KG1 (cell line): ENCODE results near the gene NAPG.
"Not testable (repeated sequence)": the region's sequence is repeated elsewhere in the genome, so short reads cannot be mapped to it uniquely, and the experiment has no call there.

Source experiments
- DNase-seq: peaks from one replicate; lab custom pipeline; 2025; lab: John Stamatoyannopoulos, UW

NAPG gene

GRCh38 chr18:10546557-10547300 is 20.9 kb downstream of the NAPG start:
- DNase-seq, result no peak

DNA sequence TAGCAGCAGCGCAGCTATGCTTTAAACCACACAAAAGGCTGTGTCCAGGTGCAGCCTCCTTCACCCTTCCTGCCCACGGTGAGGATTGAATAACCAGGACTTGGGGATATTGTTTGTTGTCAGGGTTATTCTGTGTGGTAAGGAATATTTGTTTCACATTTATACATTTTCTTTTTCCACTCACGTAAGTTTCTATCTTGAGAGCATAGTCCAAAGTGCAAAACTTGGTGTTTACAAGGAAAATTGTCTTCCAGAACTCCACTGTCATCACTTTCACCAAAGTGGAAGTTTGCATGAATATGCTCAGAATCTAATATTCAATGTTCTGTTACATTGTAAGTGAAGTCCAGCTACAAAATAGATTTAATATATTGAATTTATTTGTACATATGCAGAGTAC is 26.4 kb downstream of the NAPG start:
- DNase-seq, result no peak

DNA sequence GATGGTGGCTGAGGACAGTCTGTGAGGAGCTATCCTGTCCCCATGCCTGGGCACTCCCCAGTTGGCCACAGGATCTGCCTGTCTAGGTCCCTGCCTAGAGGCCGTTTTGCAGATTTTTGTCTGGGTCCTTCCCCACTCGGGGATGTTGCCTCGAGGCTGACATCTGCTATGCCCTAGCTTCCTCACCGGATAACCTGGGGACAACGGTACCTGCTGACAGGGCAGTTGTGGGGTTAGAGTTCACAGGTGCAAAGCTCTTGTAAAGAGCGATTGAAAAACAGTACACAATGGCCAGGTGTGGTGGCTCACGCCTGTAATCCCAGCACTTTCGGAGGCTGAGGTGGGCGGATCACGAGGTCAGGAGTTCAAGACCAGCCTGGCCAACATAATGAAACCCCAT is 30.4 kb downstream of the NAPG start:
- not testable (repeated sequence) for DNase-seq

DNA sequence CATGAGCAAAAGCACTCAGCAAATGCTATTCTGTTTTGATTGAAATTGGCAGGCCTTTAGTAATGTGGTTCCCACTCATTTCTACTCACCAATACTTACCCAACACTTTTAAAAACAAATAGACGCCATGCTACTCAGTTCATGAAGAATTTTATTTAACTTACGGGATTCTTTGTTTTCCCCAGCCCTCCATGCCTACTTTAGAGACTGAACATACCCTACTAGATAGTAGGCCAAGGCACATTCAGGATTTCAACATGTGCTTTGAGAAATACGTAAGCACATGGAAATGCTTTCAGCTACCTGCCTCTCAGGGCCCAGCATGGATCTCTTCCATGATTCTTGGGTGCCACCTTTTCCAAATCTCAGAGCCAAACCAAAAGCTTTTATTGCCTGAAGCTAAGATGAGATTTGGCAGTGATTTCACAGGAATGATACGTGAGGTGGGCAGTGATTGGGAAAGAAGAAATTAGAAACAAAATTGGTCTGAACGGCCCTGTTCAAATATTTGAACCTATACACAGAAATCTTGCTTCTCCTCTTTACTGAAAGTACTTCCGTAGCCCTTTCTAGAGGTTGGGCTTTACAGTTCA is 31.4 kb downstream of the NAPG start:
- DNase-seq, result no peak

GRCh38 chr18:10558243-10558966 is 32.6 kb downstream of the NAPG start:
- no peak for DNase-seq

DNA sequence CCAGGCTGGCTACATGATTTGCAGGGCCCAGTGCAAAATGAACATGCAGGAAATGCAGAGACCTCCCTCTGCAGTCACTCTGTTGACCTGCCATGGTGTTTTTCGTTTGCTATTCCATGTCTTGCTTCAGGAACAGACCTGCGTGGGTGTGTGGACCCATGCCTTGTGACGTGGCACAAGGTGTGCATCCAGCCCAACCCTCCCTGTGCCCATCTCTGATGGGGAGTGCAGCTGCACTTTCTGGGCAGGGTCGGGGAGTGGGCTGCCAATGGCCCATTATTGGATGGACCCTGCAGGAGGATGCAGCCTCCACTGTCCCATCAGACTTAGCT is 33.1 kb downstream of the NAPG start:
- no peak for DNase-seq

DNA sequence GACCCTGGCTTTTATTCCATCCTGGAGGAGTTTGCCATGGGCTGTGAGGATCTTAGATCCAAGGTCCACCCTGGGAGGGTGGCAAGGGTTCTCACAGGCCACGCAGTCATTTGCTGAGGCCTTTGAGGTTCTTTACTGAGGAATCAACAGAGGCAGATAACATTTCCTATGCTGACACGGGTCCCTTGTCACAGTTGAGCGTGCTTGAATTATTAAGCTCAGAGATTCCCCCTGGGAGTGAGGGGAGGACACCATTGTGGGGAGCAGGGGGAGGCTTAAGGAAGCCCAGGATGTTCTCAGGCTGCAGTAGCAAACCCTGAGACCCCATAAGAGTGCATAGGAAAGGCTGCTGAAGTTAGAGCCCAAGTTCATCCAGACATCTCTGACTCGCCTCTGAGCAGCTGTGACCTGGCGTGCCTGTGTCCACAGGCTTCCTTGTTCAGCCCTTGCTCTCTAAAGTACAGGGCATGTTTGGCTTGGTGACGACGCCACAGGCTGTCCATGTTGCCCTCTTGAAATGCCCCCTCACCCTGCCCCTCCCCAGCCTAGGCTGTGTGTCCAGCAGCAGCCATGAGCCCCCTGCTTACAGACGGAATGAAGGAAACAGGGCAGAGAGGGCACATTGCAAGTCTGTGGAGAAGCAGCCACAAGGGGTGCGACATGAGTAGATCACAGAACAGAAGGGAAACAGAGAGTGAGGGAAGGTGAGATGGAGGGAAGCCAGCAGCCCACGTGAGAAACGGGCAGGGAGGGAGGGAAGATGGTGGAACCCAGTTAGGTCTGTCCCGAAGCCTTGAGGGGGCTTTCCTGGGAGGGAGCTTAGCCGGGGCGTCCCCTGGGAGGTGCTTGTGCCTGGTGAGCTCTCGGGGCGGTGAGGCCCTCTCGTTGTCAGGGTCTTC is 34.0 kb downstream of the NAPG start:
- no peak for DNase-seq

DNA sequence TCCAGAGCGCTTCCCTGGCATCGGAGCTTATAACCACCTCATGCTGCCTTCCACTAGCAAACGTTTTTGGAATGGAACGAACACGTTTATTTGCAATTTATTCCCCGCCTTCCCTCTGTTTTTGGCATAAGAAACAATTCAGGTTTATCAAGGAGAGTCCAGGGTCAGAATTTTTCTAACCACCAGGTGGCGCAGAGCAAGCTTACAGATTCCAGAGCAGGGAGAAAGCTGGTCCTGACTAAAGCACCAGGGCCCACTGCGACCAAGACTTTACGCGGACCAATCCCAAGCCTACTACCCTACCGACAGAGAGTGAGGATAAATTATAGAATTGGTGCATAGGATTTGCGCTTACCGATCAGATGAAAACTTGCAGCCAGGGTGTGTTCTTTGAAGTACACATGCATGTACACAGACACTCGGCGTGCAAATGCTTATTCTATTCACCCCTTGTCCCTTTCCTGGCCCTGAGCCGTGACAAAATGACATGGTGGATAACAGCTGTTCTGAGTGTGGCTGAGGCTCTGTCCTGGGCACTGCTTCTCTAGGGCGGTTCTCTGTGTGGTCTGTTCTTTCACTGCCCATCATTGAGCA is 34.7 kb downstream of the NAPG start:
- peak; percentile 58 for DNase-seq

DNA sequence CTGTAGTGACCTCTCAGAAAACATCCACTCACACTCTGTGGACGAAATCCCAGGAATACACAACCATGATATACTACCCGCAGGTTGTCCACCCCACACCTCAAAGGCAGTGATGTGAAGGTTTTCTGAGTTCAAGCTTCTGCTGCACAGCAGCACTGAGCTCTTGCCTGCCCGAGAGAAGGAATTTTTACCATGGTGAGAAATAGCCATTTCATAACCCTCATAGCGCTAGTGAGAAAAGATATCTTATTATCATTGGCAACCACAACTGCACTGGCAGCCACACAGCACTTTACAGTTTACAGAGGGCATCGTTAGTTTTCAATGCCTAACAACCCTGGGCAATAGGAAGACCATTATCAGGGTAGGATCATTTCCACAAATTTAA is 36.9 kb downstream of the NAPG start:
- DNase-seq, result no peak

GRCh38 chr18:10563886-10564285 is 38.1 kb downstream of the NAPG start:
- no peak for DNase-seq

- no peak for DNase-seq
These were observed 39.3 kb downstream of the NAPG start for GRCh38 chr18:10564975-10565773.

- no peak for DNase-seq
These were observed 40.0 kb downstream of the NAPG start for GRCh38 chr18:10565835-10566234.

- DNase-seq, result no peak
These were observed 40.6 kb downstream of the NAPG start for GRCh38 chr18:10566390-10566789.

- not testable (repeated sequence) for DNase-seq
These were observed 44.1 kb downstream of the NAPG start for GRCh38 chr18:10569941-10570340.

GRCh38 chr18:10570622-10571021 is 44.8 kb downstream of the NAPG start:
- DNase-seq, result no peak

- no peak for DNase-seq
These were observed 45.7 kb downstream of the NAPG start for GRCh38 chr18:10571537-10571936.

DNA sequence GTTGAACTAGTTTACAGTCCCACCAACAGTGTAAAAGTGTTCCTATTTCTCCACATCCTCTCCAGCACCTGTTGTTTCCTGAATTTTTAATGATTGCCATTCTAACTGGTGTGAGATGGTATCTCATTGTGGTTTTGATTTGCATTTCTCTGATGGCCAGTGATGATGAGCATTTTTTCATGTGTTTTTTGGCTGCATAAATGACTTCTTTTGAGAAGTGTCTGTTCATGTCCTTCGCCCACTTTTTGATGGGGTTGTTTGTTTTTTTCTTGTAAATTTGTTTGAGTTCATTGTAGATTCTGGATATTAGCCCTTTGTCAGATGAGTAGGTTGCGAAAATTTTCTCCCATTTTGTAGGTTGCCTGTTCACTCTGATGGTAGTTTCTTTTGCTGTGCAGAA is 47.4 kb downstream of the NAPG start:
- DNase-seq, result not testable (repeated sequence)

GRCh38 chr18:10574412-10574811 is 48.6 kb downstream of the NAPG start:
- DNase-seq, result not testable (repeated sequence)

GRCh38 chr18:10577842-10578572 is 52.2 kb downstream of the NAPG start:
- not testable (repeated sequence) for DNase-seq

- DNase-seq, result not testable (repeated sequence)
These were observed 52.7 kb downstream of the NAPG start for GRCh38 chr18:10578573-10578899.
